ENCODE measurements around the gene ACAA2. TPM values are rescaled to one million over a fixed set of nuclear protein-coding genes. Genes with fewer than 3 reads are reported as not detected.

The ACAA2 gene
- total RNA-seq, 1 experiment from 2014 or later = 136 TPM

DNA sequence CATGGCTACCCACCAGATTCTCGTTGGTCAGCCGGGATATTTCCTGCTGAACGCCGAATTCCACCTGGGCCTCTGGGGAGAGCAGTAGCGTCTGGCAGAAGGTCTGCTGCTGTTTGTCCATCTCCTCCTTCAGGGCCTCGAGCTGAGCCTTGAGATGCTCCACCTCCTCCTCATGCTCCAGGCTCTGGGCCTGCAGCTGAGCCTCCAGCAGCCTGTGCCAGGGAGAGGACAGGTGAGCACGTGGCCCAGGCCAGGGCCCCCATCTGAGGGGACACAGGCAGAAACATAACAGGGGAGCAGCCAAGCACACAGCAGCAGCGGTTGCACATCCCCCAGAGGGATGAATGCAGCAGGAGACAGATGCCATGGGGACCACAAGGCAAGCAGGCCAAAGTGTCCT lies 40.1 kb upstream of the ACAA2 start:
- ChIA-PET CTCF (no interaction called here), POLR2A (no interaction called here)
- Mint-ChIP-seq H3K9me3 (no peaks in the 10 kb centered on the region), H3K27ac (no peak overlapping the region), H3K27me3 (ENCODE audit: low read depth) (no peaks in the 10 kb centered on the region), H3K4me1 (peaks cover 18% of the 10 kb centered on the region), H3K36me3 (no peaks in the 10 kb centered on the region), H3K4me3 (no peak overlapping the region)
- ATAC-seq (no peak), DNase-seq (ENCODE audit: low spot score) (no peak)
- no peak for TF ChIP-seq MXD4 (CRISPR knock-in tag; IDR thresholded peaks at IDR 0.05; ENCODE audit: borderline replicate concordance)
- TF ChIP-seq, protein P1, sequence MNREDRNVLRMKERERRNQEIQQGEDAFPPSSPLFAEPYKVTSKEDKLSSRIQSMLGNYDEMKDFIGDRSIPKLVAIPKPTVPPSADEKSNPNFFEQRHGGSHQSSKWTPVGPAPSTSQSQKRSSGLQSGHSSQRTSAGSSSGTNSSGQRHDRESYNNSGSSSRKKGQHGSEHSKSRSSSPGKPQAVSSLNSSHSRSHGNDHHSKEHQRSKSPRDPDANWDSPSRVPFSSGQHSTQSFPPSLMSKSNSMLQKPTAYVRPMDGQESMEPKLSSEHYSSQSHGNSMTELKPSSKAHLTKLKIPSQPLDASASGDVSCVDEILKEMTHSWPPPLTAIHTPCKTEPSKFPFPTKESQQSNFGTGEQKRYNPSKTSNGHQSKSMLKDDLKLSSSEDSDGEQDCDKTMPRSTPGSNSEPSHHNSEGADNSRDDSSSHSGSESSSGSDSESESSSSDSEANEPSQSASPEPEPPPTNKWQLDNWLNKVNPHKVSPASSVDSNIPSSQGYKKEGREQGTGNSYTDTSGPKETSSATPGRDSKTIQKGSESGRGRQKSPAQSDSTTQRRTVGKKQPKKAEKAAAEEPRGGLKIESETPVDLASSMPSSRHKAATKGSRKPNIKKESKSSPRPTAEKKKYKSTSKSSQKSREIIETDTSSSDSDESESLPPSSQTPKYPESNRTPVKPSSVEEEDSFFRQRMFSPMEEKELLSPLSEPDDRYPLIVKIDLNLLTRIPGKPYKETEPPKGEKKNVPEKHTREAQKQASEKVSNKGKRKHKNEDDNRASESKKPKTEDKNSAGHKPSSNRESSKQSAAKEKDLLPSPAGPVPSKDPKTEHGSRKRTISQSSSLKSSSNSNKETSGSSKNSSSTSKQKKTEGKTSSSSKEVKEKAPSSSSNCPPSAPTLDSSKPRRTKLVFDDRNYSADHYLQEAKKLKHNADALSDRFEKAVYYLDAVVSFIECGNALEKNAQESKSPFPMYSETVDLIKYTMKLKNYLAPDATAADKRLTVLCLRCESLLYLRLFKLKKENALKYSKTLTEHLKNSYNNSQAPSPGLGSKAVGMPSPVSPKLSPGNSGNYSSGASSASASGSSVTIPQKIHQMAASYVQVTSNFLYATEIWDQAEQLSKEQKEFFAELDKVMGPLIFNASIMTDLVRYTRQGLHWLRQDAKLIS (CRISPR knock-in tag; IDR thresholded peaks at IDR 0.05; ENCODE audit: borderline replicate concordance) = no peak
- no peak for TF ChIP-seq ZNF219 (CRISPR knock-in tag; IDR thresholded peaks at IDR 0.05; ENCODE audit: borderline replicate concordance)

DNA sequence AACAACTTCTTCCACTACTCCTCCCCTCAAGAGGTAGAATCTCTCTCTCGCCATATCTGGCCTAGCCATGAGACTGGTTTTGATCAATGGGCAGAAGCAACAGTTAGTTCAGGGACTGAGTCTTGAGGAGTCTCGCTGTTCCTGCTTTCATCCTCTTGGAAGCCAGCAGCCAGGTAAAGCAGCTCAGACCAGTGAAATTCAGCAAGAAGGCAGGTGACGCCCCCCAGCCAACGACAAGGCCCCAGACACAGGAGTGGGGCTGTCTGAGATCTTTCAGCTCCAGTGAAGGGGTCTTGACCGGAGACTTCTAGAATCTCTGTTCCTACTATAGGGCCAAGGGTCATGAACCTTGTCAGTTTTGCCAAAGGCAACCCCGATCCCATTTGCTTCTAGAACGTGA lies 39.7 kb upstream of the ACAA2 start:
- no peak overlapping the region for H3K27ac Mint-ChIP-seq
- ATAC-seq (no peak), DNase-seq (ENCODE audit: low spot score) (no peak)
- no peaks in the 10 kb centered on the region for H3K9me3 Mint-ChIP-seq
- no peaks in the 10 kb centered on the region for H3K27me3 Mint-ChIP-seq (ENCODE audit: low read depth)
- H3K36me3 Mint-ChIP-seq = no peaks in the 10 kb centered on the region
- TF ChIP-seq, protein P2, sequence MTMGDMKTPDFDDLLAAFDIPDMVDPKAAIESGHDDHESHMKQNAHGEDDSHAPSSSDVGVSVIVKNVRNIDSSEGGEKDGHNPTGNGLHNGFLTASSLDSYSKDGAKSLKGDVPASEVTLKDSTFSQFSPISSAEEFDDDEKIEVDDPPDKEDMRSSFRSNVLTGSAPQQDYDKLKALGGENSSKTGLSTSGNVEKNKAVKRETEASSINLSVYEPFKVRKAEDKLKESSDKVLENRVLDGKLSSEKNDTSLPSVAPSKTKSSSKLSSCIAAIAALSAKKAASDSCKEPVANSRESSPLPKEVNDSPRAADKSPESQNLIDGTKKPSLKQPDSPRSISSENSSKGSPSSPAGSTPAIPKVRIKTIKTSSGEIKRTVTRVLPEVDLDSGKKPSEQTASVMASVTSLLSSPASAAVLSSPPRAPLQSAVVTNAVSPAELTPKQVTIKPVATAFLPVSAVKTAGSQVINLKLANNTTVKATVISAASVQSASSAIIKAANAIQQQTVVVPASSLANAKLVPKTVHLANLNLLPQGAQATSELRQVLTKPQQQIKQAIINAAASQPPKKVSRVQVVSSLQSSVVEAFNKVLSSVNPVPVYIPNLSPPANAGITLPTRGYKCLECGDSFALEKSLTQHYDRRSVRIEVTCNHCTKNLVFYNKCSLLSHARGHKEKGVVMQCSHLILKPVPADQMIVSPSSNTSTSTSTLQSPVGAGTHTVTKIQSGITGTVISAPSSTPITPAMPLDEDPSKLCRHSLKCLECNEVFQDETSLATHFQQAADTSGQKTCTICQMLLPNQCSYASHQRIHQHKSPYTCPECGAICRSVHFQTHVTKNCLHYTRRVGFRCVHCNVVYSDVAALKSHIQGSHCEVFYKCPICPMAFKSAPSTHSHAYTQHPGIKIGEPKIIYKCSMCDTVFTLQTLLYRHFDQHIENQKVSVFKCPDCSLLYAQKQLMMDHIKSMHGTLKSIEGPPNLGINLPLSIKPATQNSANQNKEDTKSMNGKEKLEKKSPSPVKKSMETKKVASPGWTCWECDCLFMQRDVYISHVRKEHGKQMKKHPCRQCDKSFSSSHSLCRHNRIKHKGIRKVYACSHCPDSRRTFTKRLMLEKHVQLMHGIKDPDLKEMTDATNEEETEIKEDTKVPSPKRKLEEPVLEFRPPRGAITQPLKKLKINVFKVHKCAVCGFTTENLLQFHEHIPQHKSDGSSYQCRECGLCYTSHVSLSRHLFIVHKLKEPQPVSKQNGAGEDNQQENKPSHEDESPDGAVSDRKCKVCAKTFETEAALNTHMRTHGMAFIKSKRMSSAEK (CRISPR knock-in tag; IDR thresholded peaks at IDR 0.05; ENCODE audit: borderline replicate concordance) = no peak
- TF ChIP-seq, protein P3, sequence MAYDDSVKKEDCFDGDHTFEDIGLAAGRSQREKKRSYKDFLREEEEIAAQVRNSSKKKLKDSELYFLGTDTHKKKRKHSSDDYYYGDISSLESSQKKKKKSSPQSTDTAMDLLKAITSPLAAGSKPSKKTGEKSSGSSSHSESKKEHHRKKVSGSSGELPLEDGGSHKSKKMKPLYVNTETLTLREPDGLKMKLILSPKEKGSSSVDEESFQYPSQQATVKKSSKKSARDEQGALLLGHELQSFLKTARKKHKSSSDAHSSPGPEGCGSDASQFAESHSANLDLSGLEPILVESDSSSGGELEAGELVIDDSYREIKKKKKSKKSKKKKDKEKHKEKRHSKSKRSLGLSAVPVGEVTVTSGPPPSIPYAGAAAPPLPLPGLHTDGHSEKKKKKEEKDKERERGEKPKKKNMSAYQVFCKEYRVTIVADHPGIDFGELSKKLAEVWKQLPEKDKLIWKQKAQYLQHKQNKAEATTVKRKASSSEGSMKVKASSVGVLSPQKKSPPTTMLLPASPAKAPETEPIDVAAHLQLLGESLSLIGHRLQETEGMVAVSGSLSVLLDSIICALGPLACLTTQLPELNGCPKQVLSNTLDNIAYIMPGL (CRISPR knock-in tag; IDR thresholded peaks at IDR 0.05) = no peak
- TF ChIP-seq ZNF263 (CRISPR knock-in tag; IDR thresholded peaks at IDR 0.05; ENCODE audit: low read depth) (no peak), ZNF423 (CRISPR knock-in tag; IDR thresholded peaks at IDR 0.05) (no peak), FOXK1 (CRISPR knock-in tag; IDR thresholded peaks at IDR 0.05) (no peak)
- TF ChIP-seq, protein P4, sequence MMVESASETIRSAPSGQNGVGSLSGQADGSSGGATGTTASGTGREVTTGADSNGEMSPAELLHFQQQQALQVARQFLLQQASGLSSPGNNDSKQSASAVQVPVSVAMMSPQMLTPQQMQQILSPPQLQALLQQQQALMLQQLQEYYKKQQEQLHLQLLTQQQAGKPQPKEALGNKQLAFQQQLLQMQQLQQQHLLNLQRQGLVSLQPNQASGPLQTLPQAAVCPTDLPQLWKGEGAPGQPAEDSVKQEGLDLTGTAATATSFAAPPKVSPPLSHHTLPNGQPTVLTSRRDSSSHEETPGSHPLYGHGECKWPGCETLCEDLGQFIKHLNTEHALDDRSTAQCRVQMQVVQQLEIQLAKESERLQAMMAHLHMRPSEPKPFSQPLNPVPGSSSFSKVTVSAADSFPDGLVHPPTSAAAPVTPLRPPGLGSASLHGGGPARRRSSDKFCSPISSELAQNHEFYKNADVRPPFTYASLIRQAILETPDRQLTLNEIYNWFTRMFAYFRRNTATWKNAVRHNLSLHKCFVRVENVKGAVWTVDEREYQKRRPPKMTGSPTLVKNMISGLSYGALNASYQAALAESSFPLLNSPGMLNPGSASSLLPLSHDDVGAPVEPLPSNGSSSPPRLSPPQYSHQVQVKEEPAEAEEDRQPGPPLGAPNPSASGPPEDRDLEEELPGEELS (CRISPR knock-in tag; IDR thresholded peaks at IDR 0.05) = no peak
- TF ChIP-seq, protein P5, sequence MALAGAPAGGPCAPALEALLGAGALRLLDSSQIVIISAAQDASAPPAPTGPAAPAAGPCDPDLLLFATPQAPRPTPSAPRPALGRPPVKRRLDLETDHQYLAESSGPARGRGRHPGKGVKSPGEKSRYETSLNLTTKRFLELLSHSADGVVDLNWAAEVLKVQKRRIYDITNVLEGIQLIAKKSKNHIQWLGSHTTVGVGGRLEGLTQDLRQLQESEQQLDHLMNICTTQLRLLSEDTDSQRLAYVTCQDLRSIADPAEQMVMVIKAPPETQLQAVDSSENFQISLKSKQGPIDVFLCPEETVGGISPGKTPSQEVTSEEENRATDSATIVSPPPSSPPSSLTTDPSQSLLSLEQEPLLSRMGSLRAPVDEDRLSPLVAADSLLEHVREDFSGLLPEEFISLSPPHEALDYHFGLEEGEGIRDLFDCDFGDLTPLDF (CRISPR knock-in tag; IDR thresholded peaks at IDR 0.05) = no peak
- TF ChIP-seq, protein P6, sequence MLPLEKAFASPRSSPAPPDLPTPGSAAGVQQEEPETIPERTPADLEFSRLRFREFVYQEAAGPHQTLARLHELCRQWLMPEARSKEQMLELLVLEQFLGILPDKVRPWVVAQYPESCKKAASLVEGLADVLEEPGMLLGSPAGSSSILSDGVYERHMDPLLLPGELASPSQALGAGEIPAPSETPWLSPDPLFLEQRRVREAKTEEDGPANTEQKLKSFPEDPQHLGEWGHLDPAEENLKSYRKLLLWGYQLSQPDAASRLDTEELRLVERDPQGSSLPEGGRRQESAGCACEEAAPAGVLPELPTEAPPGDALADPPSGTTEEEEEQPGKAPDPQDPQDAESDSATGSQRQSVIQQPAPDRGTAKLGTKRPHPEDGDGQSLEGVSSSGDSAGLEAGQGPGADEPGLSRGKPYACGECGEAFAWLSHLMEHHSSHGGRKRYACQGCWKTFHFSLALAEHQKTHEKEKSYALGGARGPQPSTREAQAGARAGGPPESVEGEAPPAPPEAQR (CRISPR knock-in tag; IDR thresholded peaks at IDR 0.05) = no peak
- TF ChIP-seq, protein P7, sequence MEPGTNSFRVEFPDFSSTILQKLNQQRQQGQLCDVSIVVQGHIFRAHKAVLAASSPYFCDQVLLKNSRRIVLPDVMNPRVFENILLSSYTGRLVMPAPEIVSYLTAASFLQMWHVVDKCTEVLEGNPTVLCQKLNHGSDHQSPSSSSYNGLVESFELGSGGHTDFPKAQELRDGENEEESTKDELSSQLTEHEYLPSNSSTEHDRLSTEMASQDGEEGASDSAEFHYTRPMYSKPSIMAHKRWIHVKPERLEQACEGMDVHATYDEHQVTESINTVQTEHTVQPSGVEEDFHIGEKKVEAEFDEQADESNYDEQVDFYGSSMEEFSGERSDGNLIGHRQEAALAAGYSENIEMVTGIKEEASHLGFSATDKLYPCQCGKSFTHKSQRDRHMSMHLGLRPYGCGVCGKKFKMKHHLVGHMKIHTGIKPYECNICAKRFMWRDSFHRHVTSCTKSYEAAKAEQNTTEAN (CRISPR knock-in tag; IDR thresholded peaks at IDR 0.05) = no peak
- TF ChIP-seq, protein P8, sequence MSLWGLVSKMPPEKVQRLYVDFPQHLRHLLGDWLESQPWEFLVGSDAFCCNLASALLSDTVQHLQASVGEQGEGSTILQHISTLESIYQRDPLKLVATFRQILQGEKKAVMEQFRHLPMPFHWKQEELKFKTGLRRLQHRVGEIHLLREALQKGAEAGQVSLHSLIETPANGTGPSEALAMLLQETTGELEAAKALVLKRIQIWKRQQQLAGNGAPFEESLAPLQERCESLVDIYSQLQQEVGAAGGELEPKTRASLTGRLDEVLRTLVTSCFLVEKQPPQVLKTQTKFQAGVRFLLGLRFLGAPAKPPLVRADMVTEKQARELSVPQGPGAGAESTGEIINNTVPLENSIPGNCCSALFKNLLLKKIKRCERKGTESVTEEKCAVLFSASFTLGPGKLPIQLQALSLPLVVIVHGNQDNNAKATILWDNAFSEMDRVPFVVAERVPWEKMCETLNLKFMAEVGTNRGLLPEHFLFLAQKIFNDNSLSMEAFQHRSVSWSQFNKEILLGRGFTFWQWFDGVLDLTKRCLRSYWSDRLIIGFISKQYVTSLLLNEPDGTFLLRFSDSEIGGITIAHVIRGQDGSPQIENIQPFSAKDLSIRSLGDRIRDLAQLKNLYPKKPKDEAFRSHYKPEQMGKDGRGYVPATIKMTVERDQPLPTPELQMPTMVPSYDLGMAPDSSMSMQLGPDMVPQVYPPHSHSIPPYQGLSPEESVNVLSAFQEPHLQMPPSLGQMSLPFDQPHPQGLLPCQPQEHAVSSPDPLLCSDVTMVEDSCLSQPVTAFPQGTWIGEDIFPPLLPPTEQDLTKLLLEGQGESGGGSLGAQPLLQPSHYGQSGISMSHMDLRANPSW (CRISPR knock-in tag; conservative IDR thresholded peaks at IDR 0.05; ENCODE audit: low read depth) = no peak
- POLR2A ChIA-PET = no interaction called here
- H3K4me1 Mint-ChIP-seq = peaks cover 14% of the 10 kb centered on the region
- no peak overlapping the region for H3K4me3 Mint-ChIP-seq
- CTCF ChIA-PET = no interaction called here

Measured in WTC11 (cell line).